H1 (cell line): ENCODE data around the gene IQCE. TPM values are rescaled to one million over a fixed set of nuclear protein-coding genes. Genes with fewer than 3 reads are reported as not detected.

Source experiments
- ZNF274 ChIP-seq: IDR thresholded peaks from 2 replicates; pipeline ENCODE4 v1.7.0; 2012; ENCODE audit warnings: low read length, borderline replicate concordance; ENCODE audit errors: extremely low read depth
- polyA plus RNA-seq, 7 experiments: library from polyadenylated mRNA; depleted of rRNA in 3 of 7; stranded (reverse) in 5 of 7; unstranded in 2 of 7; fragments of >200 nt in 5 of 7; fragments of 200-250 nt in 2 of 7; gene quantifications; 1 replicate in 5 of 7; 2 replicates in 1 of 7; 4 replicates in 1 of 7; pipeline versions ENCODE4 v1.2.1 to v1.2.3, GENCODE V29; 2011 to 2013; ENCODE audit warnings: missing spikeins in 2 of 7, mixed read lengths in 2 of 7
- total RNA-seq: library from RNA; stranded (reverse); fragmentation: NEBNext Ultra II Directional; extraction: Animal tissue kit (Norgen Biotek cat#: 25700); gene quantifications from 2 replicates; pipeline ENCODE4 v1.2.1, GENCODE V29; 2021
- TF ChIP-seq, protein P1 (sequence below): IDR thresholded peaks from 2 replicates; pipeline ENCODE4 v1.6.1; 2012; ENCODE audit warnings: low read length, inconsistent platforms

Gene IQCE
- total and polyA plus RNA-seq, 2 of the 8 experiments (the other 6 are each of a cell fraction or from before 2014, with no cell fraction given), result 2.2 to 4.9 TPM

DNA sequence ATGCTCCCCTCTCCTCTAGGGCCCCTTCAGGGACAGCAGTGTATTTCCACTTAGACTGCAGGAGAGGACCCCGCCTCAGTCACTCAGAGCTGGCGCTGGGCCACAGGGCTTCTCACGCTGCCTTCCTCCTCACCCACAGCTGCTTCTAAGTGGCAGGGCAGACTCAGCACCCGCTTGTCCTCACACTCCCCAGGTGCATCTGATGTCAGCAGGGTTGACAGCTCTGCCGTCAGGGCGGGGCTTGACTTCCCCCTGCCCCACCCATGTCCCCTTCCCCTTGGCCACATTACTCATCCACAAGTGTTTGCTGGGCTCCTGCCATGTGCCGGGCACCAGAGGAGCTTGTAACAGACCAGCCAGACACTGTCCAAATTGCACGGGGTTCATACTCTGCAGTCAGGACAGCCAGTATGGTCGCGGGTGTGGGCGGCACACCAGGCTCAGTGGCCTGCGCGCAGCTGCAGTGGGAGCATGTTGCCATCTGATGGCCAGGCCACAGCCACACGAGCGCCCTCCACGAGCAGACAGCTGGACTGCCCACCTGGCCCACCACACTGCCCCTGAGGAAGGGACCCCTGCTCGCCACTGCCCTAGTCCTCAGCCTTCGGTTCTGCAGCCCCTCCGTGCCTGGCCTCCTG is 43.7 kb downstream of the IQCE start (continued):
- no peak for TF ChIP-seq ZNF274
- TF ChIP-seq, protein P1, sequence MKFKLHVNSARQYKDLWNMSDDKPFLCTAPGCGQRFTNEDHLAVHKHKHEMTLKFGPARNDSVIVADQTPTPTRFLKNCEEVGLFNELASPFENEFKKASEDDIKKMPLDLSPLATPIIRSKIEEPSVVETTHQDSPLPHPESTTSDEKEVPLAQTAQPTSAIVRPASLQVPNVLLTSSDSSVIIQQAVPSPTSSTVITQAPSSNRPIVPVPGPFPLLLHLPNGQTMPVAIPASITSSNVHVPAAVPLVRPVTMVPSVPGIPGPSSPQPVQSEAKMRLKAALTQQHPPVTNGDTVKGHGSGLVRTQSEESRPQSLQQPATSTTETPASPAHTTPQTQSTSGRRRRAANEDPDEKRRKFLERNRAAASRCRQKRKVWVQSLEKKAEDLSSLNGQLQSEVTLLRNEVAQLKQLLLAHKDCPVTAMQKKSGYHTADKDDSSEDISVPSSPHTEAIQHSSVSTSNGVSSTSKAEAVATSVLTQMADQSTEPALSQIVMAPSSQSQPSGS, result no peak
